Stimulated activated CD8-positive, alpha-beta memory T cell treated with anti-CD3 and anti-CD28 coated beads, Interleukin-7, amount 100 ng/mL, for 24 hours (primary cell): ENCODE data around the gene SHTN1.

ENCODE experiments used
- DNase-seq: peaks from one replicate; pipeline ENCODE4 v3.0.0-alpha.2; 2020; ENCODE audit warnings: low read depth

SHTN1 gene

GRCh38 chr10:116984202-116984990 is 20.6 kb downstream of the SHTN1 start:
- no peak for DNase-seq

- DNase-seq = no peak
Observed at GRCh38 chr10:116980041-116980440, 24.9 kb downstream of the SHTN1 start.

GRCh38 chr10:116978901-116979300 is 26.1 kb downstream of the SHTN1 start:
- no peak for DNase-seq

GRCh38 chr10:116974456-116975005 is 30.5 kb downstream of the SHTN1 start:
- no peak for DNase-seq

- DNase-seq = no peak
Observed at GRCh38 chr10:116973946-116974455, 31.0 kb downstream of the SHTN1 start.

GRCh38 chr10:116973371-116973905 is 31.5 kb downstream of the SHTN1 start:
- no peak for DNase-seq

GRCh38 chr10:116972131-116972530 is 32.9 kb downstream of the SHTN1 start:
- no peak for DNase-seq

GRCh38 chr10:116970050-116970449 is 34.9 kb downstream of the SHTN1 start:
- no peak for DNase-seq

GRCh38 chr10:116968331-116968730 is 36.7 kb downstream of the SHTN1 start:
- DNase-seq = no peak

- no peak for DNase-seq
Observed at GRCh38 chr10:116961406-116962251, 43.4 kb downstream of the SHTN1 start.

- DNase-seq = no peak
Observed at GRCh38 chr10:116960066-116960776, 44.8 kb downstream of the SHTN1 start.

- no peak for DNase-seq
Observed at GRCh38 chr10:116952729-116953128, 52.3 kb downstream of the SHTN1 start.

GRCh38 chr10:116948530-116948870 is 56.5 kb downstream of the SHTN1 start:
- no peak for DNase-seq

- DNase-seq = no peak
Observed at GRCh38 chr10:116947841-116948529, 57.0 kb downstream of the SHTN1 start.

GRCh38 chr10:116944911-116945310 is 60.1 kb downstream of the SHTN1 start:
- no peak for DNase-seq

- no peak for DNase-seq
Observed at GRCh38 chr10:116931806-116932205, 73.2 kb downstream of the SHTN1 start.

- no peak for DNase-seq
Observed at GRCh38 chr10:116926426-116926825, 78.6 kb downstream of the SHTN1 start.

- no peak for DNase-seq
Observed at GRCh38 chr10:116925056-116925455, 79.9 kb downstream of the SHTN1 start.

- no peak for DNase-seq
Observed at GRCh38 chr10:116919706-116920105, 85.3 kb downstream of the SHTN1 start.

GRCh38 chr10:116919164-116919563 is 85.8 kb downstream of the SHTN1 start:
- no peak for DNase-seq

- DNase-seq = no peak
Observed at GRCh38 chr10:116918583-116918982, 86.4 kb downstream of the SHTN1 start.
